ENCODE measurements around the gene HTT. TPM values are rescaled to one million over a fixed set of nuclear protein-coding genes. Genes with fewer than 3 reads are reported as not detected.

Gene HTT
- total RNA-seq, 1 donor: 44.5 TPM

DNA sequence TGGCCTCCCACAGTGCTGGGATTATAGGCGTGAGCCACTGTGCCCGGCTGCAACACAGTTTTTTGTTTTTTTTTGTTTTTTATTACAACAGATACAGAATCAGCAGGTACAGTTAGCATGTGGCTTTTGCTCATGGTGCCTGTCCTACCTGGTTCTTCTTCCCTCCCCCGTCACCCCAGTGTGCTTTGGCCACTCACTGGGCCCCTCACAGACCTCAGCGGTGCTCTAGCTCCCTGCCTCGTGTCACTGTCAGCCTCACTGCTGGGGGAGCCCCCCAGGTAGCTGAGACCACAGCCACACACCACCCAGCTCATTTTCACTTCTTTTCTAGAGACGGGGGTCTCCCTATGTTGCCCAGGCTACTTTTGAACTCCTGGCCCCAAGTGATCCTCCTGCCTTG, 38.8 kb upstream of the HTT start:
- H3K36me3 ChIP-seq (ENCODE audit: insufficient read depth, low read length): no peaks in the 10 kb centered on the region

DNA sequence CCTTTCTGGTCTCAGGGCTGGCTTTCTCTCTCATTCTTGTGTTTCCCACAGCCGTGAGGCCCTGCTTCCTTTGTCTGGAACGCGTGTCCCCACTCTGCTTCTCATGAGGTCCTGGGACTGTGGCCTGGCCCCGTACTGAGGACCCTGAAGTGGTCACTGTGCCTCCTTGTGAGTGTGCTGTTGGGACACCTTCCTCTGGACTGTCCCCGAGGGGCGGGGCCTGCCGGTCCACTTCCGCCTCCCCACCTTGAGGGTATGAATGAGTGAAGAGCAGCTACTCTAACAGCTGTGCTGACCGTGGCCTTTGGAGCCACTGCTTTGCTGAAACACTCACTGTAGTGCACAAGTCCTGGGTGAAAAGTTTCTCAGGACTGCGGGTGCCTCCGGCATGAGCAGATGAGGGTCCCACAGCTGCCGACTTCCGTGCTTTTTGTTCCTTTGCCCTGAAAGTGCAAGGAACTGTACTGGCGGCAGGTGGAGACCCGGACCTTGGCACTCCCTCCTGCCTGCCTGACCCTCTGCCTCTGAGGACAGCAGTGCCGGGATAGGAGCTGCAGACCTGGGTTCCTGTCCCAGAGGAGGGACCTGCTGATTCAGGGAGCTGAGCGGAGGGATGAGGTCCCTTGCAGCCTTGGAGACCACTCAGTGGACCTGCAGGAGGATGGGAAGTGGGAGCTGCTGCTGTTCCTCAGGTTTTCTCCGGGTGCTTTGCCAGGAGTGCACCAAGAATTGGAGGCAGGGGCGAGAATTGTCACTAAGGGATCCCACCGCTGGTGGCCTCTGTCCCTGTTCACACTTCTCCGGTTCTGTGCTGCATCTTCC, 38.1 kb upstream of the HTT start:
- no peaks in the 10 kb centered on the region for H3K36me3 ChIP-seq (ENCODE audit: insufficient read depth, low read length)
- no peak overlapping the region for H2AFZ ChIP-seq (ENCODE audit: low read length)
- H3K27me3 ChIP-seq (ENCODE audit: insufficient read depth, low read length): no peaks in the 10 kb centered on the region
- TF ChIP-seq, protein P1, sequence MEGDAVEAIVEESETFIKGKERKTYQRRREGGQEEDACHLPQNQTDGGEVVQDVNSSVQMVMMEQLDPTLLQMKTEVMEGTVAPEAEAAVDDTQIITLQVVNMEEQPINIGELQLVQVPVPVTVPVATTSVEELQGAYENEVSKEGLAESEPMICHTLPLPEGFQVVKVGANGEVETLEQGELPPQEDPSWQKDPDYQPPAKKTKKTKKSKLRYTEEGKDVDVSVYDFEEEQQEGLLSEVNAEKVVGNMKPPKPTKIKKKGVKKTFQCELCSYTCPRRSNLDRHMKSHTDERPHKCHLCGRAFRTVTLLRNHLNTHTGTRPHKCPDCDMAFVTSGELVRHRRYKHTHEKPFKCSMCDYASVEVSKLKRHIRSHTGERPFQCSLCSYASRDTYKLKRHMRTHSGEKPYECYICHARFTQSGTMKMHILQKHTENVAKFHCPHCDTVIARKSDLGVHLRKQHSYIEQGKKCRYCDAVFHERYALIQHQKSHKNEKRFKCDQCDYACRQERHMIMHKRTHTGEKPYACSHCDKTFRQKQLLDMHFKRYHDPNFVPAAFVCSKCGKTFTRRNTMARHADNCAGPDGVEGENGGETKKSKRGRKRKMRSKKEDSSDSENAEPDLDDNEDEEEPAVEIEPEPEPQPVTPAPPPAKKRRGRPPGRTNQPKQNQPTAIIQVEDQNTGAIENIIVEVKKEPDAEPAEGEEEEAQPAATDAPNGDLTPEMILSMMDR (IDR thresholded peaks at IDR 0.05; ENCODE audit: extremely low read depth, low read depth, low read length): no peak
- H3K9me3 ChIP-seq (ENCODE audit: low read depth, low read length): no peaks in the 10 kb centered on the region
- H3K79me2 ChIP-seq (ENCODE audit: insufficient read depth, low read length): no peaks in the 10 kb centered on the region
- no peak overlapping the region for H3K4me2 ChIP-seq (ENCODE audit: insufficient read depth, low read length)
- peak; percentile 38 for DNase-seq (ENCODE audit: insufficient read length, low spot score, missing footprints)
- H3K4me3 ChIP-seq (ENCODE audit: insufficient read depth, low read length): no peak overlapping the region
- no peak overlapping the region for H3K27ac ChIP-seq (ENCODE audit: low read depth, low read length)
- H3K4me1 ChIP-seq (ENCODE audit: insufficient read depth, low read length): peaks cover 10% of the 10 kb centered on the region
- no peaks in the 10 kb centered on the region for H4K20me1 ChIP-seq (ENCODE audit: insufficient read depth, low read length)

More for the DNA sequence above, 38.8 kb upstream of the HTT start:
- H3K9me3 ChIP-seq (ENCODE audit: low read depth, low read length): no peaks in the 10 kb centered on the region
- H4K20me1 ChIP-seq (ENCODE audit: insufficient read depth, low read length): no peaks in the 10 kb centered on the region
- peaks cover 8% of the 10 kb centered on the region for H3K4me1 ChIP-seq (ENCODE audit: insufficient read depth, low read length)
- H3K27ac ChIP-seq (ENCODE audit: low read depth, low read length): no peak overlapping the region
- H3K79me2 ChIP-seq (ENCODE audit: insufficient read depth, low read length): no peaks in the 10 kb centered on the region
- H2AFZ ChIP-seq (ENCODE audit: low read length): no peak overlapping the region
- no peaks in the 10 kb centered on the region for H3K27me3 ChIP-seq (ENCODE audit: insufficient read depth, low read length)
- DNase-seq (ENCODE audit: insufficient read length, low spot score, missing footprints): peak; percentile 66
- no peak overlapping the region for H3K4me2 ChIP-seq (ENCODE audit: insufficient read depth, low read length)
- TF ChIP-seq, protein P1 (IDR thresholded peaks at IDR 0.05; ENCODE audit: extremely low read depth, low read depth, low read length): no peak
- no peak overlapping the region for H3K4me3 ChIP-seq (ENCODE audit: insufficient read depth, low read length)

DNA sequence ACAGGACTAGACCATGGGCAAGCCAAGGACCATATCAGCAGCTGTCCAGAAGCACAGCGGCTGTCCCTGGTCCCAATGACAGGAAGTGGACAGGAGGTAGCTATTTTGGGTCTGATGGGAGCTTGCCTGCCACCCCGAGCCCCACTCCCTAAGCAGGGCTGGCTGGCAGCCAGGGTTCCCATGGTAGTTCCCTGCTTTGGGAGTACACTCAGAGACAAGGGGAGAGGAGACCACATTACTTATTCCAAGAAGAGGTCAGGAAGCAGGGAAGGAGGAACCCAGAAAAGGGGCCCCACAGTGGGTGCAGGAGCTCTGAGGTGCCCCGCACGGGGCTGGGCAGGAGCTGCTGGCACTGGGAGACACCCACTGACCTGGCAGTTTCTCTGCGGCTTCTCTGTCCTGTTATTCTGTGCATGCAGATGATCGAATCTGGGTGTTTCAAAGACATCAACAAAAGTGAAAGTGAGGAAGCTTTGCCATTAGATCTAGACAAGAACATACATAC, 36.5 kb upstream of the HTT start:
- H3K27ac ChIP-seq (ENCODE audit: low read depth, low read length): peak overlapping the region; percentile 18
- DNase-seq (ENCODE audit: insufficient read length, low spot score, missing footprints): peak; percentile 39
- H3K27me3 ChIP-seq (ENCODE audit: insufficient read depth, low read length): no peaks in the 10 kb centered on the region
- TF ChIP-seq, protein P1 (IDR thresholded peaks at IDR 0.05; ENCODE audit: extremely low read depth, low read depth, low read length): no peak
- no peaks in the 10 kb centered on the region for H4K20me1 ChIP-seq (ENCODE audit: insufficient read depth, low read length)
- H3K4me2 ChIP-seq (ENCODE audit: insufficient read depth, low read length): peak overlapping the region; percentile 78
- peak overlapping the region; percentile 49 for H2AFZ ChIP-seq (ENCODE audit: low read length)
- H3K4me3 ChIP-seq (ENCODE audit: insufficient read depth, low read length): peak overlapping the region; percentile 49
- no peaks in the 10 kb centered on the region for H3K79me2 ChIP-seq (ENCODE audit: insufficient read depth, low read length)
- H3K9me3 ChIP-seq (ENCODE audit: low read depth, low read length): no peaks in the 10 kb centered on the region
- H3K4me1 ChIP-seq (ENCODE audit: insufficient read depth, low read length): peaks cover 22% of the 10 kb centered on the region
- no peaks in the 10 kb centered on the region for H3K36me3 ChIP-seq (ENCODE audit: insufficient read depth, low read length)

DNA sequence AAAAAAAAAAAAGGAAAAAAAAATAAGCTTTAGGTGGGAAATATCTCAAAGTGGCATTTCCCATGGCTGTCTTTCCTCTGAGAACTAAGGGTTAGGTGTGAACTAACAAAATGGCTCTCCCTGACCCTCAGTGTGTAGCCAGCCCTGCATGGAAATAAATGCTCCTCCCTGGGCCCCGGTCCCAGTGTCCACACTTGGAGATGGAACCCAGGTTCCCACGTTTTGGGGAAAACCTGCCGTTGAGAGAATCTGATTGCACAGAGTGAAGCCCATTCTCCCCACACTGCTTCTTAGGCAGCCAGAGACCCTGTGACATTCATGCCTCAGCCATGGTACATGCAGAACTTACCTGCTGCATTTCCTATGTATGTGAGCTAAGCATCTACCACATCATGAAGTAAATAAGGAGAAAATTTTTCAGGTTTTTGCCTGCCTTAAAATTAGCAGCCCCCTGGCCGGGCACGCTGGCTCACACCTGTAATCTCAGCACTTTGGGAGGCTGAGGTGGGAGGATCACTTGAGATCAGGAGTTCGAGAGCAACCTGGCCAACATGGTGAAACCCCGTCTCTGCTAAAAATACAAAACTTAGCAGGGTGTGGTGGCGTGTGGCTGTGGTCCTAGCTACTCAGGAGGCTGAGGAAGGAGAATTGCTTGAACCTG, 34.6 kb upstream of the HTT start:
- TF ChIP-seq, protein P1 (IDR thresholded peaks at IDR 0.05; ENCODE audit: extremely low read depth, low read depth, low read length): no peak
- H3K4me2 ChIP-seq (ENCODE audit: insufficient read depth, low read length): no peak overlapping the region
- no peaks in the 10 kb centered on the region for H3K79me2 ChIP-seq (ENCODE audit: insufficient read depth, low read length)
- H2AFZ ChIP-seq (ENCODE audit: low read length): no peak overlapping the region
- no peaks in the 10 kb centered on the region for H3K9me3 ChIP-seq (ENCODE audit: low read depth, low read length)
- no peaks in the 10 kb centered on the region for H3K36me3 ChIP-seq (ENCODE audit: insufficient read depth, low read length)
- no peak overlapping the region for H3K27ac ChIP-seq (ENCODE audit: low read depth, low read length)
- H3K27me3 ChIP-seq (ENCODE audit: insufficient read depth, low read length): no peaks in the 10 kb centered on the region
- H4K20me1 ChIP-seq (ENCODE audit: insufficient read depth, low read length): no peaks in the 10 kb centered on the region
- no peak overlapping the region for H3K4me3 ChIP-seq (ENCODE audit: insufficient read depth, low read length)
- DNase-seq (ENCODE audit: insufficient read length, low spot score, missing footprints): peak; percentile 21
- H3K4me1 ChIP-seq (ENCODE audit: insufficient read depth, low read length): peaks cover 23% of the 10 kb centered on the region
